IPS-NIHi11 (cell line): ENCODE results near the gene TRPC6.
"Not testable (repeated sequence)": the region's sequence is repeated elsewhere in the genome, so short reads cannot be mapped to it uniquely, and the experiment has no call there.

ENCODE experiments used
- DNase-seq: peaks from one replicate; pipeline ENCODE4 v3.0.0; 2012; ENCODE audit warnings: mixed read lengths, low spot score

The TRPC6 gene

DNA sequence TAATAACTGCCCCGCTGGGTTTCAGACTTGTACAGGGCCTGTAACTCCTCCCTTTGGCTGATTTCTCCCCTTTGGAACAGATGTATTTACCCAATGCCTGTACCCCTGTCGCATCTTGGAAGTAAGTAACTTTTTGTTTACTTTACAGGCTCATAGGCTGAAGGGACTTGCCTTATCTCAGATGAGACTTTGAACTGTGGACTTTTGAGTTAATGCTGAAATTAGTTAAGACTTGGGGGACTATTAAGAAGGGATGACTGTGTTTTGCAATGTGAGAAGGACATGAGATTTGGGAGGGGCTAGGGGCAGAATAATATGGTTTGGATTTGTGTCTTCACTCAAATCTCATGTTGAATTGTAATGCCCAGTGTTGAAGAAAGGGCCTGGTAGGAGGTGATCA, 62.0 kb downstream of the TRPC6 start:
- no peak for DNase-seq

DNA sequence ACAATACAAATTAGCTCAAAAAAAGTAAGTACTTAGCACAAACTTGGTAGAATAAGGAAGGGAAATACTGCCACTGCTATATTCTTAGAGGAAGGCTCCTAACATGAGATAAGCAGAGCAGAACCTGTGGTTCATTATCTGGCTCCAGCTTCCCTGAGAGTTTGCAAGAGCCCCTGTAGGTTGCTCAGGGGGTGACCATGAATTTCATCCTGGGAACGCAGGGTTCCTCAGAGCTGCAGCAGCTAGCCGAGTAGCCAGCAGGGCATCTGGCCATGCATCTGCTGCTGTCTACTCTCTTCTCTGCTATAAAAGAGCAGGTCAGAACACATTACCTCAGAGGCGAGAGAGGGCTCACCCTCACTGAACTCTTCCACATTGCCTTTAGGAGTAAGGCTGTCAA, 67.3 kb downstream of the TRPC6 start:
- peak; percentile 21 for DNase-seq

DNA sequence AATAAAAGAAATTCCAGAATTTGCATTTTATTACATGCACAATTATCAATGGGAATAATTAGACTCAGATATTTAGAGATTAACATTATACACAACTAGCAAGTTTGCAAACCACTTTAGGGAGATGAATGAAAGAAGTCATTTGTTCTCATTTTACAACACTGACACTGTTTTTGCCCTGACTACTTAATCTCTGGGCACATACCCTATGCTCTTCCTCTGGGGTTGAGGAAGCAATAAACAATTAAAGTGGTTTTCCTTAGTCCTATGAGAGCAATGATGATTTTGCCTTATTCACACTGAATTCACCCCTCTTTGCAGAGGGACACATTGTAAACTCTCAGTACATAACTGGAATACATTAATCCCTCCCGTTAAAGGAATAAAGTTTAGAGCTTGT, 72.7 kb downstream of the TRPC6 start:
- no peak for DNase-seq

DNA sequence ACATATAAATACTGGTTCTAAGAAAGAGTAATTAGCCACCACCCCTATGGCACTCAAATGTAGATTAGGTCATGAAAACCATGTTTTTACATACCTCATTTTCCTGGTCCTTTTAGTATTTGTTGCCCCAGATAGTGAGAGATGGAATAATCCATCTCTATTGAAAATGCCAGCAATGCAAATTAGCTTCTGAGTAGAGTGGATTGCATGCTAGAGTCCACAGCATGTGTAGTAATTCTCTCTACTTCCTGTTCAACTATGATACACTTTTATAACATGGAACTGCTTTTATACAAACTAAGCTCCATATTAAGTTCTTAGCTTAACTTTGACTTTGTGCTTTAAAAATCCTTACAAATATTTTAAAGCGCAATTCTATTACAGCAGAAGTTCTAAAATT, 73.2 kb downstream of the TRPC6 start:
- no peak for DNase-seq

DNA sequence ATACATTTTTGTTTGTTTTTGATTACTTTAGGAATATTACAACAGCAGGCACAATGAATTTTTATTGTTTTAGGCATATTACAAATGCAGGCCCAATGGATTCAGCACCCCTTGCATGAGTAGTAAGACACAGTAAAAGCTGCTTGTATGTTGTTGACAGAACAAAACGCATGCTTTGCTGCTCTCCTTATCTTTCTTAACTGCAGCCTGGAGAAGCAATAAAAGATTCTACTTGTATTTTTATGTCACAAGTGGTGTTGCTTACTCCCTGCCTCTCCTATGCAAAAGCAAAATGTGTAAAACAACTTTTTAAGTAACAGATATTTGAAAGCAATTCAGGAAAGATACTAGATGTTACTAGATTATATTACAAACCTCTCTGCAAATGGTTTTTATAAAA, 73.9 kb downstream of the TRPC6 start:
- DNase-seq, result no peak

DNA sequence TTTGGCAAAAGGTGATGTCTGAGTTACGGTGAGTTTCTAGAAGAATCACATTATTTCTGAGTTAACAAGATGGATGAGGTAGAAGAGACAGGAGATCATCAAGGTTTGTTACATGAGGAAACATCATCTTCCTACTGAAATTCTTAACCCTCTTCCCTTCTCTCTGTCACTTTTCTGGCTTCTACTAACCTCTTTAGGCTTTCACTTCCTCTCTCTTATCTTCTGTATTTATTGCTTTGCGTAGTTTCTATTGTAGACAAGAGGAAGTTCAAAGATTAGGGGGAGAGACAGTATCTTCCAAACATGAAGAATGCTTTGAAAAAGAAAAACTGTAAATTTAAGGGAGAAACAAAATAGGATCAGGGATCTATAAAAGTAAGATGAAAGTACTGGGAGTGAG, 75.4 kb downstream of the TRPC6 start:
- DNase-seq, result no peak

DNA sequence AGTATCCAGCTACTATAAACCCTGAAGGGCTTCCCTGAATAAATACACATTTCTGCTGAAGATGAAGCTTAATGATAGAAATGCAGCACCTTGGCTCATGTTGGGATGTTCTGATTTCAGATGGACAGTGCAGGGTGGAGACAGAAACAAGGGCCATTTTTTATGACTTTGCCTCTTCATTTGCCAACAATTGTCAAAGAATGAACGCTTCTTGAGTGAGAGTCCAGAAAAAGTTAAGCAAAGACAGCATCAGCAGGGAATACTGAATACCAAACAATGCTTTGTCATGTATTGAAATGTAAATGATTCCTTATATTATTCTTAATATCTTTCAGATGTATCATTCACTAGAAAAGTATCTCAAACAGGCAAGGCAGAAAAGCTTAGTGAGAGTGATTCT, 84.9 kb downstream of the TRPC6 start:
- DNase-seq, result no peak

DNA sequence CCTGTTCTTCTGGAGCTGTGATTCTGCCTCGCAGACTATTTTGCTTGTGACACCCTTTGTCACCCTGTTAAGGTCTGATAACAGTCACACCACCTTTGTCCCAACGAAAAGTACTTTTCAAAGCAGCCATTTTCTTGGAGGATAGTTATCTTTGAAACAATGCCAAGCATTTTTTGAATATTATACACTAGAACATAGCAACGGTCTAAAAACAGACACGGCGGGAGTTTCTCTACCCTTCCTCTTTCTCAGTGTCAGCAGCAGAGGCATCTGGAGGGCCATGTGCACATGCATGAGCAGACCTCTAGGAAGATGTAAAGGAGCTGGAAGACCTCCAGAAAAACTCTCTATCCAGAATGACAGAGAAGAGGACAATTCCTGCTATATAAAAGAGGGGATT, 86.5 kb downstream of the TRPC6 start:
- no peak for DNase-seq

DNA sequence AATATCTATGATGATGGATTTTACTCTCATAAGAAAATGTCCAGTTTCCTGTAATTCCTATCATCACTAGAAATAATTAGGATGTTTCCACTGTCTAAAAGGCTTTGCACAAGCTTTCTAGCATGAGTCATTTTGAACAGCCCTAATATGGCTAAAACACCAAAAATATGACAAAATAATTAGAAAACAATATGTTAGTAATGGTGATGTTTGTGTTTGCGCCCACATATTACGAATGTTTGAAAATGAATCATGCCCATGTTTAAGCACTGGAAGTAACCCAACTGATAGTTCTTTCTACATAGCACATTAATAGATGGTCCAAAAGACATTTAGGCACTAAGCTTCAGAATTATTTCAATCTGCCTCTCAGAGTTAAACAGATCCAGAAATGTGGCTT, 96.0 kb downstream of the TRPC6 start:
- DNase-seq, result no peak

DNA sequence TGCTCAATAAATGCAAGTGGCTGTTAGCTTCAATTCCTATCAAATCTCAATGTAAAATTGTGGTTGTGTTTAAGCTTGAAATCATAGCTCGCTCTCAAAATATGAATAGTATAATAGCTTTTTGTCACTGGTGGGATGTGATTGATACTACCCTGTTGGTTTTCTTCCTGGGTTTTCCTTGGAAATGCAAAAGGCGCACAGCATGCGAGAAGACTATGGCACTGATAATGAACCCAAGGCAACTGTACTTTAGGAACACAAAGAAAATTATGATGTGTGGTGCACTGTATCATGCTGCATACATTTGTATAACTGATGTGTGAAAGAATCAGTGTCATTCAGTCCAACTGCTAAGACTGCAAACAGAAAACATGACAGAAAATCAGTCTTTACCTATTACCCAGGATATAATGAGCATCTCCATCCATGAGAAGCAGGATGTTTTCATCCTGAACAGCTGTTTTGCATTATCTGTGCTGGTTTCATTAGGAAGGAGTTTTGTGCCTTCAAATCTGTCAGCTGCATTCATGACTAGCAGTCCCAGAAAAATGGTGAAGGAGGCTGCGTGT, 101.2 kb downstream of the TRPC6 start:
- DNase-seq, result no peak

DNA sequence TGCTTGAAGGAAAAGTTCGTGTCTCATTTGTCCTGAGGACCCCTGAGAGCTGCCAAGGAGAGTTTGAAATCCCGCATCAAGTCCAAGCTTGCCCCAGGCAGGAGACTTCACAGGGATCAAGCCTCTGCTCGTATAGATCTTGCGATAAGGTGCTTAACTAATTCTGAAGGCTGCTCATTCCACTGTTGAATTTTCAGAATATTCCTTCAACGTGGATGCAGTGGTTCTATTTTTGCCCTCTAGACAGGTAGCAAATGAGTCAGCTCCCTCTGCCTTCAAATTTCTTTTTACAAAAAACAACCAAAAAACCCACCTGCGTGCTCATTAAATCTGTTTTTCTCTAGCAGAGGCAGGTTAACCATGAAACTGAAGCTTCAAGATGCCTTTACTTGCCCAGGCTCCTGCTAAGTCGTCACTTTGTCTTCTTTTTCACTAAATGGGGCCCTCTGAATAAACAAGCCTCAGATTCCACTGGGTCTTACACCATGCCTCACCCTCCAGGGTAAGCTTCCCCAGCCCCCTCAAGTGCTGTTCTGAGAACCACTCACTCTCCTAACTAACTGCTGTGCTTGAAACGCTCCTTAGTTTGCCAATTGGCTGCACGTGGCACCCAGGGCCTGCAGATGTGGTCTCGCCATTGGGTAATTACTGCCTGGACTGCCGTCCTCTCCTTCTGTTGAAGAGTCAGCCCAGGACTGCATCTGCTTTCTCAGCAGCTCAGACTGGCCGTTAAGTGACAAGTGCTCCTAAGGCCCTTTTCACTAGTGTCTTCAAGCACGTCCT, 105.0 kb downstream of the TRPC6 start:
- no peak for DNase-seq

DNA sequence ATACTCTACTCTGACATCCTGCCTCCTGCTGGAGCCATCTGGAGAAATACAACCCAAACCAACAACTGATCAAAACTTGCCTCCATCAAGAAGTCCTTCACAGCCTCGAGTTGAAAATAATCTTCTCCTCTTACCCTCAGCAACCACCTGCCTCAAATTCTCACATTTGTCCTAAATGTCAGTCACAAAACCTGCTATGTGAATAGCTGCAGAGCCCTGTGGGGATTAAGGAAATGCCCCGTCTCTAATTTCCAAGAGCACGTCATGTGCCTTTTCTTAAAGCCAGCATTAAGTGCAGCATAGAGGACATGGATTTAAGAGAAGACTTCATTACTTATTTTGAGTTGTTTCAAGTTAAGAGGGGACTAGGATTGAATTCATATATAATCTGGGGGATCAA, 105.9 kb downstream of the TRPC6 start:
- no peak for DNase-seq

DNA sequence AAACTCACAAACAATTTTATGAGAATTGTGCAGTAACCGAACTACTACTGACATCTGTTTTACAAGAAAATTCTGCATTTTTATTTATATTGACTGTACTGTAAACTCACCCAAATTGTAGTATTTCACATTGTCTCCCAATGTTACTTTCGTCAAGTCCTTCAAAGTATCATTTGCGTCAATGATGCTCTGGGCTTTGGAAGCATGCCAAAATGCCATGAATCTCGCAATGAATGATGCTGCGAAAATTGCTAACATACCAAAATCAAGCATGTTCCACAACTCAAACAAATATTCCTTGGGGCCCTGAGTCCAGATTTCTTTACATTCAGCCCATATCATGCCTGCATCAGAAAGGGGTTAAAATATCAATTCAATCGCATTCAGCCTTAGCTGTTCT, 107.6 kb downstream of the TRPC6 start:
- DNase-seq, result no peak

DNA sequence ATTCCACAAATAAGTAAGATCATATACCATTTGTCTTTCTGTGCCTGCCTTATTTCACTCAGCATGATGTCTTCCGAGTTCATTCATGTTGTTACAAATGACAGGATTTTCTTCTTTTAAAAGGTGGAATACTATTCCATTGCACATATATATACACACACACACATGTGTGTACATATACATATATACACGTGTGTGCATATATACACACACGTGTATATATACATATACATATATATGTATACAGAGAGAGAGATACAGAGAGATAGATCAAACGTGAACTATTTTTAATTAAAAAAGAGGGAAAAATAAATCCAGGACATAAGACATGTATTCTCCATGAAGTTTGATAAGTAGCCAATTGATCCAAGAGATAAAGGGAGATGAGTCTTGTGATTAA, 108.1 kb downstream of the TRPC6 start:
- no peak for DNase-seq

DNA sequence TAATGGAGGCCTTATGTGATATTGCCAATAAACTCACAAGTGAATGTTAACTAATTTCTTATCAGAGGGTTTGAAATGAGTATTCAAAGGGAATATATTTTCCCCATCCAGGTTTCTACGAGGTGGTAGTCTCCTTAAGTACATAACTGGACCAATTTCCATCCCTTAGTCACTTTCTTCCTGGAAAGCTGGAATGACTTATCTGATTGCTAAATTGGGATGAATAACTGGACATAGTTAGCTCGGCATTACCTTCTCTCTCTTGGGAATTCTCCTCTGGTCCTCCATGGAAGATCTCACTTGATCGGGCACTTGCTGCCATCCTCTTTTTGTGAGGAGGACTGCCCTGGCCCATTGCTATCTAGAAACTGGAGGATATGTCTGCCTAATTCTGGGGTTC, 109.1 kb downstream of the TRPC6 start:
- DNase-seq, result no peak

DNA sequence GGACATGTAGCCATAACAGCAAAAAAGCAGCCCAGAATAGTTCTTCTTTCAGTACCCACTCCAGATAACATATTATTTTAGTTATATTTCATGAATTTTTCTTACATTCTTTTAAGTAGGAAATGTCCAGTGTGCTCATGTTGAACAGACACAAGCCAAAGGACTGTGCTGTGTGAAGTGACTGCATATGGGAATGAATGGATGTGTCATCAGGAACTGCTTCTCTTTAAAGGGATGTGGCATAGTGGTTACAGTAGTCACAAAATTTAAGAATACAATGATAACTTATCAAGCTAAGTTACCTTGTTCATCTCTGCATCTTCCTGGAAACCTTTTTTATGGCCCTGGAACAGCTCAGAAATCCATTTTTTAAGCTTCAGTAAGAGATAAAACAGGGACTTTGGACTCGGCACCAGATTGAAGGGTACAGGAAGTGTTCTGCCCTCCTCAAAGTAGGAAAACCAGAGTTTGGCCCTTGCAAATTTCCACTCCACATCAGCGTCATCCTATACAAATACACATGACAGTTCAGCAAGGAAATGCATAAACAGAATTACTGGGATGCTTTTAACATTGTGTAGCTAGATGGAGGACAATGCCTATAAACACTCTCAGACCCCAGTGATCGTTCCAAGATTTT, 112.8 kb downstream of the TRPC6 start:
- no peak for DNase-seq

DNA sequence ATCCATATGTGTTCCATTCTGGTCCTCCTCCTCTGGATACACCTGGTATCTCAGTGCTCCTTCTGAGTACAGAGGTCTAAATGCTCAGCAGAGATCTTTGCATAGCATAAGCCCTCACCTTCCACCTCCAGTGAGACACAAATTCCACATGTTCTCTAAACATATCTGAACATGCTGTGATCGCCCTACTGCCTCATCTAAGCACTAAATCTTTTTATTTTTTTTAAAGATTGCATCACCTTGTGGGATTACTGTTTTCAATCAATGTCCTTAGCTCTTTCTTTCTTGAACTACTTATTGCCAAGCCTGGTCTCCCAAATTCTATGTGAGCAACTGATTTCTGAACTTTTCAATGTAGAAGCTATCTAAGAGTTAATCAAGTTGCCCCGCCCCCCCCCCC, 113.4 kb downstream of the TRPC6 start:
- no peak for DNase-seq

DNA sequence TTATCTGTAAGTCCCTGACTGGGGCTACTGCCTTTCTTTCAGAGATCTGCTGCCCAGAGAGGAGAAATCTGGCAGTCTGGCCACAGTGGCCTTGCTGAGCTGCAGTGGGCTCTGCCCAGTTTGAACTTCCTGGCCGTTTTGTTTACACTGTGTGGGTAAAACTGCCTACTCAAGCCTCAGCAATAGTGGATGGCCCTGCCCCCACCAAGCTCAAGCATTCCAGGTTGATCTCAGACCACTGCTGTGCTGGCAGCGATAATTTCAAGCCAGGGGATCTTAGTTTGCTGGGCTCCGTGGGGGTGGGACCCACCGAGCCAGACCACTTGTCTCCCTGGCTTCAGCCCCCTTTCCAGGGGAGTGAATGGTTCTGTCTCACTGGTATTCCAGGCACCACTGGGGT, 117.5 kb downstream of the TRPC6 start:
- no peak for DNase-seq

DNA sequence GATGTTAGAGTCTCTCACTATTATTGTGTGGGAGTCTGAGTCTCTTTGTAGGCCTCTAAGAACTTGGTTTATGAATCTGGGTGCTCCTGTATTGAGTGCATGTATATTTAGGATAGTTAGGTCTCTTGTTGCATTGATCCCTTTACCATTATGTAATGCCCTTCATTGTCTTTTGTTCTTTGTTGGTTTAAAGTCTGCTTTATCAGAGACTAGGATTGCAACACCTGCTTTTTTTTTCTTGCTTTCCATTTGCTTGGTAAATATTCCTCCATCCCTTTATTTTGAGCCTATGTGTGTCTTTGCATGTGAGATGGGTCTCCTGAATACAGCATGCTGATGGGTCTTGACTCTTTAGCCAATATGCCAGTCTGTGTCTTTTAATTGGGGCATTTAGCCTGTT, 119.4 kb downstream of the TRPC6 start:
- DNase-seq, result not testable (repeated sequence)

DNA sequence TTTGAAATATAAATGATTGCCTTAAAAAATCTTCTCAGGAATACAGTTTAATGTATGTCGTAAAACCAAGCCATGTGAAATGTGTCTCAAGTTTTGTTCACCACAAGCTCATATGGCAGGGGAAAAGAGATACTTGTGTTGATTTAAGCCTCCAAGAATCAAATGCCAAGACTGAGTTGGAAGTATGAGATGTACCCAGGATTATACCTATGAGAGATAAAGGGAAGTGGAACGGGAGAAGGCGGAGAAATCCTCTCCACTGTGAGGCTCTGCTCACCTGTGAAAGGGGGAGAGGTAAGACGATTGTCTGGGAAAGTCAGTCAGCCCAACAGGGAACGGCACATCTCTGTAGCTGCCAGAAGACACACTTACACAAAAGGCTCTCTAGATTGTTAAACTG, 124.8 kb downstream of the TRPC6 start:
- no peak for DNase-seq

DNA sequence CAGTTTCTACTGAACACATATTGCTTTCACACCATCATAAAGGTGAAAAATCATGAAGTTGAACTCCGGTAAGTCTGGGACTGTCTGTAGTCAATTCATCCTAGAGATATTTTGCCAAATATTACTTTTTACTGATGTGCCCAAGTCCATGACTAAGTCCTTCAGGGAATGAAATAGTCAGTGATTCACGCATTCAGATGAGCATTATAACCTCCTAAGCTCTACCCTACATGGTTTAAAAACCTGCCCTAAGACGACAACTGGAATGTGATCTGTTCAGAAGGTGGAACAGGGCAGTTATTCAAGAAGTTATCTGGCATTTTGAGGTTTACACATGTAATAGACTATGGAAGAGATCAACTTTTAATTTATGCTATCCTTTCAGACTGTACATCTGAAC, 125.6 kb downstream of the TRPC6 start:
- no peak for DNase-seq

DNA sequence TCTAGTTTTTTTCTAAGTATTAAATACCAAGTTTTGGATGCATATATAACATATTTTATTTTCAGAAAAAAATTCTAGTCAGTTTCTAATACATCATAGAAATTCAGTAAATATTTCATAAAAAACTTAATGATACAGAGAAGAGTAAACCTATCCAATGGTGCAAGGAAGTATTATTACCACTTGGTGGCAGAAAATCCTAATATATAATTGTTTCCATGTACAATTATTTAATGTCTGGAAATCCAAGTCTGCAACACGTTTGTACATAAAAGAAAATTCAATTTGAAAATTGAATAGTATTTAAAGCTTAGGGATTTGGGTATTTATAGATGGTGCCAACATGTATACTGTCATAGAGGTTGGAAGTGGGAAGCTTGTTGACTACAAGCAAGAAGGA, 127.0 kb downstream of the TRPC6 start:
- DNase-seq, result no peak

DNA sequence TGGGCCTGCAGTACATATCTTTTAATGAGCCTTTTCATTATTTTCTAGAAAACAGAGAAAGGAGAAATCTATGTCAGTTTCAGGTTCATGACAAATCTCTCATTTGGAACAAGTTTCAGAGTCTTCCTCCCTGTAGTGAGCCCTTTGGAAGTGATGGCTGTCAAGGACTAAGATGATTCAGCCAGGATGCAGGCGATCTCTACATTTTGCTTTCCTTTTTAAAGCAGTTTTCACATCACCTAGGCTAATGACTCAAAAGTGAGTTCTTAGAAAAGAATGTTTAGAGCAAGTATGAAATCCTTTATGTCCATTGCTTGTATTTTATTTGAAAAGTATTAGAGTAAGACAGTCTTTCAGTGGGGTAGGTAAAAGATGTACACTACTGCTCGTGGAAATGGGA, 130.1 kb downstream of the TRPC6 start:
- no peak for DNase-seq
